ENCODE results near the gene KNSTRN. TPM values are rescaled to one million over a fixed set of nuclear protein-coding genes. Genes with fewer than 3 reads are reported as not detected.
A peak's percentile ranks its signal among the peaks of the same experiment; 100 is the strongest.

KNSTRN gene
- total RNA-seq, 2 donors from 2014 or later = 5.4 to 8.4 TPM

- DNase-seq (ENCODE audit: low spot score) = peak; percentile 84
These were observed 37.8 kb upstream of the KNSTRN start for GRCh38 chr15:40344631-40345120.

GRCh38 chr15:40345225-40345866 lies 37.2 kb upstream of the KNSTRN start:
- no peak for DNase-seq (ENCODE audit: low spot score)
- intact Hi-C loops (cut with DNase I) = loop anchor here in 1 of 2 donors (10.0 kb wide), 1 partner anchor 1141 kb away; no protein-coding TSS in a partner anchor

More at GRCh38 chr15:40344631-40345120, 37.8 kb upstream of the KNSTRN start:
- intact Hi-C loops (cut with DNase I) = loop anchor here in 1 of 2 donors (10.0 kb wide), 1 partner anchor 1140 kb away; no protein-coding TSS in a partner anchor

- DNase-seq (ENCODE audit: low spot score) = no peak
- intact Hi-C loops (cut with DNase I) = loop anchor here in 1 of 2 donors (10.0 kb wide), 1 partner anchor 1141 kb away; no protein-coding TSS in a partner anchor
These were observed 36.5 kb upstream of the KNSTRN start for GRCh38 chr15:40345867-40346578.

GRCh38 chr15:40346579-40347558 lies 35.7 kb upstream of the KNSTRN start:
- DNase-seq (ENCODE audit: low spot score) = no peak
- intact Hi-C loops (cut with DNase I) = loop anchor here in 1 of 2 donors (10.0 kb wide), 1 partner anchor 1142 kb away; no protein-coding TSS in a partner anchor

DNA sequence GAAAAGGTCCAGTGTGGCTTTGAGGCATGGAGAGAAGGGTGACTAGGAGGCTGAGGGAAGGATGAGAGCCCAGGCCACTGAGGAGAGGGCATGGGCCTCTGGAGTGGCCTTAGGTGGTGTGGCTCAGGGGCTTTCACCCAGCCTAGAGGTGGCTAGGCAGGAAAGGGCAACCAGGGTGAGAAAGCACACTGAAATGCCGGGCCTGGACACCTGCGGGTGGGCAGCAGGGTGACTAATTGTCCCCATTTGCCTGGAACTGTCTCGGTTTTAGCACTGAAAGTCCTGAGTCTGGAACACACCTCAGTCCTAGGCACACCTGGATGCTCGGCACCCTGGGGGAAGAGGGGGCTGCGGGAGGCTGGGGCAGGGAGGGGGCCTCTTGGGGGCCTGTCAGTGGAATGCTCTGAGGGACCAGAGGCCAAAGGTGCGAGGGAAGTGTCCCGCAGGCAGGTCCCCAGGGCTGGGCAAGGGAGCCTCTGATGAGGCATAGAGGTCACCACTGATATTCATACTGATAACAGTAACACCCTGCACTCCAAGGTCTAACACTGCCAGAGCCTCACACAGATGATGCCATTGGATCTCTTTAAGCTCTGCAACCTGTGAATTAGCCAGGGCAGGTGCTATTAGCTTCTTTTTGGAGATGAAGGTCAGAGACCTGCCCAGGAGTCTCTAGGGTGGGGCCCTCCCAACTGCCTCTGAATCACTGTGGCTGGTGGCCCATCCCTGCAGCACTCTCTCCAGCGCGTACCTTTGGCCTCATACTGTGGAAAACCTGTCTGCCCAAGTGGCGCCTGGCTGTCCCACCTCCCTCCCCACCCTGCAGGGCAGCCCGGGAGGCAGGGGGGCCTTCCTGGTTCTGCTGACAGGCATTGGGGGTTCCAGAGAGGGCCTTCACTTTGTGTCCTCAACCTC lies 34.7 kb upstream of the KNSTRN start:
- no peak for DNase-seq (ENCODE audit: low spot score)
- intact Hi-C loops (cut with DNase I) = loop anchor here in 1 of 2 donors (10.0 kb wide), 1 partner anchor 1143 kb away; no protein-coding TSS in a partner anchor

GRCh38 chr15:40348474-40348870 lies 34.0 kb upstream of the KNSTRN start:
- DNase-seq (ENCODE audit: low spot score) = no peak
- intact Hi-C loops (cut with DNase I) = loop anchor here in 1 of 2 donors (10.0 kb wide), 1 partner anchor 1144 kb away; no protein-coding TSS in a partner anchor

- intact Hi-C loops (cut with DNase I) = loop anchor here in 1 of 2 donors (10.0 kb wide), 1 partner anchor 1144 kb away; no protein-coding TSS in a partner anchor
- no peak for DNase-seq (ENCODE audit: low spot score)
These were observed 33.4 kb upstream of the KNSTRN start for GRCh38 chr15:40349163-40349562.

- intact Hi-C loops (cut with DNase I) = no loop called here
These were observed 30.1 kb upstream of the KNSTRN start for GRCh38 chr15:40352281-40352901.

GRCh38 chr15:40353697-40354096 lies 28.8 kb upstream of the KNSTRN start:
- no peak for DNase-seq (ENCODE audit: low spot score)
- intact Hi-C loops (cut with DNase I) = no loop called here

More at GRCh38 chr15:40352281-40352901, 30.1 kb upstream of the KNSTRN start:
- no peak for DNase-seq (ENCODE audit: low spot score)

GRCh38 chr15:40354408-40355171 lies 27.9 kb upstream of the KNSTRN start:
- intact Hi-C loops (cut with DNase I) = no loop called here
- DNase-seq (ENCODE audit: low spot score) = no peak

GRCh38 chr15:40355976-40356585 lies 26.4 kb upstream of the KNSTRN start:
- DNase-seq (ENCODE audit: low spot score) = no peak
- intact Hi-C loops (cut with DNase I) = no loop called here

DNA sequence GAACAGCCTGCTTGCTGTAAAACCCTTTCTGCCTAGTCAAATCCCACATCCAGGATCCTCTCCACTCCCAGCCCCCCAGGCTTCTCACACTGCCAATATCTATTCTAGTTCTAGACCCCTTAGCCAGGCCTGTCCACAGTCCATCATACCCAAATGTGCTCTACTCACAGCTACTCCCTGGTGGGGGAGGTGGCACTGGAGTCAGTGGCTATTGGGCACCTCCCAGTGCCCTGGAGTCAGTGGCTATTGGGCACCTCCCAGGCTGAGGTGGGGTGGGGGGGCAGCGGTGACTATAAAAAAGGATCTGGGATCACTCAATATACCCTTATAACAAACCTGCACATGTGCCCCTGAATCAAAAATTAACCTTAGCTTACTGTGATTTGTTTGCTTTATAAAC lies 25.3 kb upstream of the KNSTRN start:
- intact Hi-C loops (cut with DNase I) = no loop called here
- no peak for DNase-seq (ENCODE audit: low spot score)

GRCh38 chr15:40357723-40358470 lies 24.6 kb upstream of the KNSTRN start, which contains the start of gene DISP2:
DISP2 (plus strand) TSS chr15:40358219; CDS start chr15:40358322, 103 bp downstream.
- peak; percentile 97 for DNase-seq (ENCODE audit: low spot score)
- intact Hi-C loops (cut with DNase I) = no loop called here

DNA sequence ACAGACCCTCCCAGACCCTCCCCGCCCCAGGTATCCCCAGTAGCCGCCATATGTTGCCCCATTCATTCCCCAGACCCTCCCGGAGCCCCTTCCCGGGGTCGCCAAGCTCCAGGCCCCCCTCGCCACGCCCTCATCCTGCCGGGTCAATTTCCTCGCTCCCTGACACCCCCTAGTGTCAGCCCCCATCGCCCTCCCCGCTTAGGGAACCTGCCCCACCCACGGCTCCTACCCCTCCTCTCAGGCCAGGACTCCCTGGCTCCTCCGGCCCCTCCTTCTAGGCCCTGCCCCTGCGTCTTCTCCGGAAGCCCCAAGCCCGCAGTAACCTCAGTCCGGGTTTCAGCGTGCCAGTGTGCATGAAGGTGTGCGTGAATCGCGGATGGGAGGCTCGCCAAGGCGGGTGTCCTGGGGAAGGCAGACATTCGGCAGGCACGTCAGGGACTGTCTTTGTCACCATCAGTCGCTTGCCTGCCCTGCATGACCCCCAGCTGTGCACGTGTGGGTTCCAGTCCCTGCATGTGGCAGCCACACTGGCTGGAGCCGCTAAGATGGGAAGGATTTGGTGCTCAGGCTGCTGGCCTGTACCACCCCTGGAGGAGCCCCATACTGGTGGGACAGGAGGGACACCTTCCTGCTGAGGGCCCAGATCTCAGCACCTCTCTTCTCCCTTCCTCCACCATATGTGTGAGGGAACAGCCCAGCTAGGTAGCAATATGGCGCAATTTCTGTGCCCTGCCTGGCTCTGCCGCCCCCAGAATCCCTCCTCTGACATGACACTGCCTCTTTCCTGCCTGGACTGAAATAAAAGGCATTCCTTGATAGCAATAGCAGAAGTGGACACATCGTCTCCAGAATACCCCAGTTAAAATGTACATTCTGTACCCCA lies 23.8 kb upstream of the KNSTRN start:
- DNase-seq (ENCODE audit: low spot score) = peak; percentile 76
- intact Hi-C loops (cut with DNase I) = no loop called here

DNA sequence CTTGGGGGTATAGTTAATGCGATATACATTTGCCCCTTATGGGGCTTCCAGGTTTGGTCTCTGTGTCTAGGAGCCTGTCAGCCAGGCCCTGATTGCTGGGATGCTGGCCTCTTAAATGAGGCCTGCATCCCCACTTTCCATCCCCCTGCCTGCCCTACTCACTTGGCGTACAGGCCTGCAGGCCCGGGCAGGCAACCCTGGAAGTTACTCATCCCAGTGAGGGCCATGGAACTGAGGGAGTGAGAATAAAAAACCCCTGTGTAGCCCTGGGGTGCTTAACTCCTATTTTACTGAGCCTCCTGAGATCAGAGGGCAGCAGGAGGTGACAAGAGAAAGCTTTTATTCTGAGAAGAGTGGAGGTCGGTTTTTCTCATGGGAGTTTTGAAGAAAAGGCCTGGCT lies 22.5 kb upstream of the KNSTRN start:
- intact Hi-C loops (cut with DNase I) = no loop called here
- no peak for DNase-seq (ENCODE audit: low spot score)
